Heart left ventricle (tissue), 16 donors: ENCODE data around the gene ALAD. TPM values are rescaled to one million over a fixed set of nuclear protein-coding genes. Genes with fewer than 3 reads are reported as not detected.

Experiments used
- ATAC-seq, 4 donors: fragments of 200-7000 bp; cut with Tn5 transposase; one replicate each; pipeline ENCODE4 v1.9.1; 2020 to 2022; ENCODE audit warnings: moderate library complexity in 4 of 4, mild to moderate bottlenecking in 3 of 4, moderate number of reproducible peaks in 1 of 4
- DNase-seq, 5 donors: peaks; one replicate each; pipeline ENCODE4 v3.0.0-alpha.2; 2020
- H3K27ac ChIP-seq, 12 donors: fragments of 200-600 bp; sonication (generic) in 4 of 12; one replicate each; pipeline versions ENCODE4 v1.5.0 to v1.8.0; 2016 to 2022; ENCODE audit warnings: mild to moderate bottlenecking in 2 of 12
- H3K27me3 ChIP-seq, 9 donors: fragments of 200-600 bp; sonication (generic) in 2 of 9; one replicate each; pipeline versions ENCODE4 v1.5.1 to v1.8.0; 2016 to 2022; ENCODE audit warnings: mild to moderate bottlenecking in 3 of 9
- H3K36me3 ChIP-seq, 9 donors: fragments of 200-600 bp; sonication (generic) in 2 of 9; one replicate each; pipeline versions ENCODE4 v1.5.0 to v1.8.0; 2018 to 2022; ENCODE audit warnings: mild to moderate bottlenecking in 2 of 9
- H3K4me1 ChIP-seq, 12 donors: fragments of 200-600 bp; sonication (generic) in 4 of 12; one replicate each; pipeline versions ENCODE4 v1.5.0 to v1.8.0; 2016 to 2022; ENCODE audit warnings: mild to moderate bottlenecking in 3 of 12
- H3K4me3 ChIP-seq, 12 donors: fragments of 200-600 bp; sonication (generic) in 4 of 12; one replicate each; pipeline versions ENCODE4 v1.5.0 to v1.8.0; 2017 to 2022; ENCODE audit warnings: mild to moderate bottlenecking in 9 of 12, moderate library complexity in 4 of 12
- H3K9me3 ChIP-seq, 12 donors: fragments of 200-600 bp; sonication (generic) in 4 of 12; one replicate each; pipeline versions ENCODE4 v1.5.0 to v1.8.0; 2016 to 2022; ENCODE audit warnings: mild to moderate bottlenecking in 1 of 12
- POLR2A ChIP-seq, 2 donors: fragments of 450-650 bp; IDR thresholded peaks; one replicate each; pipeline ENCODE4 v1.6.1; 2017; ENCODE audit warnings: antibody characterized with exemption in 2 of 2, mild to moderate bottlenecking in 2 of 2, moderate library complexity in 2 of 2
- WGBS, 4 donors: extraction: QIAGEN DNeasy Blood & Tissue Kit in 2 of 4; methylation state at CpG; one replicate each; pipeline versions ENCODE4 v1.1.5 to v1.1.7; 2013 to 2018; 5-methylcytosine and 5-hydroxymethylcytosine counted together
- intact Hi-C, 10 donors: fragments of 100-400 bp; cut with DNase I; formaldehyde crosslinking; loops; one replicate each; pipeline versions ENCODE4 v1.11.1 to v1.14.2; 2022
- polyA plus RNA-seq, 2 donors: library from polyadenylated mRNA; stranded (reverse); fragments of 200-250 nt; gene quantifications; one replicate each; pipeline ENCODE4 v1.2.3, GENCODE V29; 2013
- total RNA-seq, 9 donors: library from RNA; depleted of rRNA in 2 of 9; stranded (reverse); fragments of >200 nt in 2 of 9; fragmentation: NEBNext Ultra II Directional in 3 of 9; extraction: Animal tissue kit (Norgen Biotek cat#: 25700) in 3 of 9; gene quantifications; one replicate each; pipeline versions ENCODE4 v1.1.0 to v1.2.4, GENCODE V29; 2016 to 2023
- TF ChIP-seq, protein P1 (sequence below), 12 donors: fragments of 200-600 bp; sonication (generic) in 4 of 12; IDR thresholded peaks; one replicate each; pipeline versions ENCODE4 v1.5.0 to v1.8.0; 2018 to 2022; ENCODE audit warnings: antibody characterized with exemption in 12 of 12, mild to moderate bottlenecking in 5 of 12
- donor health status: ischemic (EF 13 %, LVEDD 7.1; RV severe dilation, severe dysfunction).
- donor health status: healthy with polysubstance abuse.
- donor health status: DM: no; HTN: yes; CAD: no.
- donor health status: DM: no; HTN: no; CAD: no.
- donor health status: ischemic (EF 25% LVEDD 6.9; RV normal size, moderate dysfunction).
- donor health status: ischemic (EF 25% LVEDD 5.7; RV mildly dilated, moderate dysfunction).
- donor health status: healthy.
- donor health status: DM: yes; HTN: yes; CAD: no.
- donor health status: ischemic (EF 35%, LVEDD 5.7; RV mildly dilated, moderate dysfunction).
- donor health status: nonischemic (EF 11% LVEDD 7.7; RV severe dilation, severe dysfunction).
- donor health status: DM: yes; HTN: yes; CAD: no.
- donor health status: PGD.
- donor health status: ischemic (EF 29% LVEDD 5.4; RV normal size, mild dysfunction).
- donor health status: nonischemic (EF 23%, LVEDD 6.1; RV moderate dilation, normal function).

Gene ALAD
- total and polyA plus RNA-seq, 11 donors, result 39.8 to 153 (median 85.6) TPM

DNA sequence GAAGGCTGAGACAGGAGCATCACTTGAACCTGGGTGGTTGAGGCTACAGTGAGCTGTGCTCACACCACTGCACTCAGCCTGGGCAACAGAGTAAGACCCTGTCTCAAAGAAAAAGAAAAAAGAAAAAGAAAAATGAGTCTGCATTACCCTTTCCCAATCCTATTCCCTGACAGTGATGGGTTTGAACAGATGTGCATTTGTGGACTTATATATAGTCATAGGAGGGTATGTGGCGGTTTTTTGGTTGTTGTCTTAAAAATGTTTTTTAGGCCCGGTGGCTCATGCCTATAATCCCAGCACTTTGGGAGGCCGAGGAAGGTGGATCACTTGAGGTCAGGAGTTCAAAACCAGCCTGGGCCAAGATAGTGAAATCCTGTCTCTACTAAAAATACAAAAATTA lies 37.7 kb downstream of the ALAD start:
- ATAC-seq, result no peak
- intact Hi-C loops, result no loop called here
- Histone ChIP-seq H3K27ac (no peak overlapping the region), H3K9me3 (no peaks in the 10 kb centered on the region), H3K36me3 (no peaks in the 10 kb centered on the region), H3K4me3 (no peak overlapping the region), H3K4me1 (peaks cover 0 to 7% (median 0%) of the 10 kb centered on the region in 12 donors), H3K27me3 (no peaks in the 10 kb centered on the region)
- TF ChIP-seq POLR2A (IDR thresholded peaks at IDR 0.05), result no peak
- TF ChIP-seq, protein P1, sequence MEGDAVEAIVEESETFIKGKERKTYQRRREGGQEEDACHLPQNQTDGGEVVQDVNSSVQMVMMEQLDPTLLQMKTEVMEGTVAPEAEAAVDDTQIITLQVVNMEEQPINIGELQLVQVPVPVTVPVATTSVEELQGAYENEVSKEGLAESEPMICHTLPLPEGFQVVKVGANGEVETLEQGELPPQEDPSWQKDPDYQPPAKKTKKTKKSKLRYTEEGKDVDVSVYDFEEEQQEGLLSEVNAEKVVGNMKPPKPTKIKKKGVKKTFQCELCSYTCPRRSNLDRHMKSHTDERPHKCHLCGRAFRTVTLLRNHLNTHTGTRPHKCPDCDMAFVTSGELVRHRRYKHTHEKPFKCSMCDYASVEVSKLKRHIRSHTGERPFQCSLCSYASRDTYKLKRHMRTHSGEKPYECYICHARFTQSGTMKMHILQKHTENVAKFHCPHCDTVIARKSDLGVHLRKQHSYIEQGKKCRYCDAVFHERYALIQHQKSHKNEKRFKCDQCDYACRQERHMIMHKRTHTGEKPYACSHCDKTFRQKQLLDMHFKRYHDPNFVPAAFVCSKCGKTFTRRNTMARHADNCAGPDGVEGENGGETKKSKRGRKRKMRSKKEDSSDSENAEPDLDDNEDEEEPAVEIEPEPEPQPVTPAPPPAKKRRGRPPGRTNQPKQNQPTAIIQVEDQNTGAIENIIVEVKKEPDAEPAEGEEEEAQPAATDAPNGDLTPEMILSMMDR (IDR thresholded peaks at IDR 0.05), result no peak
- WGBS, 4 donors, result 79 to 91% (median 84%) methylated on average over 3 of the region's 3 CpGs
- no peak for DNase-seq

DNA sequence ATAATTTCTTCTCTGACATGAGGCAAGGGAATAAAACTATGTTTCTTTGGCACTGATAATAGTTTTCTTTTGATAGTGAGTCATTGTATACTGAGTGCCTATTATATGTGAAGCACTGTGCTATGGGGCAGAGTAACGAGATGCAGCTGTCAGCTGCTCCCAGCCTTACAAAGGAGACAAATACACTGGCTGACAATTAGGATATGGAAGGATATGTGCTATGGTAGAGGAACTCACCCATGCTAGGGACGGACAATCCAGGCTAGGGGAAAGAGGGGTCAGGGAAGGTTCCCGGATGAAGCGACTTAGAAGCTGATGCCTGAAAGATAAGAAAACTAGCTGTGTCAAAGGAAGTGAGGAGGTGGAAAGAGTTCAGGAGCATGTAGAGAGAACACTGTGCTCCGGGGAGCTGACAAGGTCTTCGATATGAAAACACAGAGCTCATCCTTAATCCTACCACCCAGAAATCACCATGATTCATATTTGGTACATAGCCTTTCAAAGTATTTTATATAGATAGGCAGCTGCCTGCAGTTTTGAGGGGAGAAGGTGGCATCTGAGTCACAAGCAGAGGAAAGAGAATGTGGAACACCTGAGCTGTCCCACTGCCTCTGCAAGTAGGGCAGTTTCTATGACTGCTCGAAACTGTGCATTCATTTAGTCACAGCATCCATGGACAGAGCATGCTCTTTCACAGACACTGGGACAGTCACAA lies 39.6 kb downstream of the ALAD start:
- no peaks in the 10 kb centered on the region for H3K36me3 ChIP-seq
- TF ChIP-seq, protein P1 (IDR thresholded peaks at IDR 0.05), result no peak
- TF ChIP-seq POLR2A (IDR thresholded peaks at IDR 0.05), result no peak
- no peak overlapping the region for H3K4me3 ChIP-seq
- peaks cover 0 to 2% (median 0%) of the 10 kb centered on the region in 9 donors for H3K27me3 ChIP-seq
- H3K4me1 ChIP-seq, result peaks cover 0 to 7% (median 0%) of the 10 kb centered on the region in 12 donors
- no peak overlapping the region for H3K27ac ChIP-seq
- no peak for DNase-seq
- H3K9me3 ChIP-seq, result no peaks in the 10 kb centered on the region
- no peak for ATAC-seq
- 61 to 71% (median 65%) methylated on average over 7 of the region's 7 CpGs for WGBS, 4 donors
- intact Hi-C loops, result no loop called here

DNA sequence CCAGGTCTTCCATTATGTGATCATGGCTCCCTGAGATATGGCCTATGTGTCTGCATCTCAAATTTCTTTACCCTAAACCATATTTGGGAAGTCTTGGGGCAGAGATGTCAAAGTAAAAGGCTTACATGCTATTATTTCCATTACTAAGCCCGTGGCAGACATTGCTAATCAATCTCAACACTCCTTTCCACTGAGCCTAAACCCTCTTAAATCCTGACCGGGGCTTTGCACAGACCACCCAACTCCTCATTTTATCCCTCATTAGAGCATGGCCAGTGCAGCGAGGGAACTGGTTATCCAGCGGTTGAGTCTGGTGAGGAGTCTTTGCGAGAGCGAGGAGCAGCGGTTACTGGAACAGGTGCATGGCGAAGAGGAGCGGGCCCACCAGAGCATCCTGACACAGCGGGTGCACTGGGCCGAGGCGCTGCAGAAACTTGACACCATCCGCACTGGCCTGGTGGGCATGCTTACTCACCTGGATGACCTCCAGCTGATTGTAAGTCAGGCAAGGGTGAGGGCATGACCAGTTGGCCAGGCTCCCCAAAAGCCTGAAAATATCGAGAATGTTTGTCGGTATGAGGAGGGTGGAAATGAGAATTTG lies 40.7 kb downstream of the ALAD start:
- Histone ChIP-seq H3K9me3 (no peaks in the 10 kb centered on the region), H3K36me3 (no peaks in the 10 kb centered on the region), H3K27me3 (peaks cover 0 to 6% (median 0%) of the 10 kb centered on the region in 9 donors), H3K4me1 (peaks cover 0 to 6% (median 0%) of the 10 kb centered on the region in 12 donors), H3K27ac (no peak overlapping the region), H3K4me3 (no peak overlapping the region)
- ATAC-seq (no peak), DNase-seq (no peak)
- intact Hi-C loops, result no loop called here
- TF ChIP-seq, protein P1 (IDR thresholded peaks at IDR 0.05), result no peak
- 88 to 91% (median 89%) methylated on average over 15 of the region's 15 CpGs for WGBS, 4 donors

DNA sequence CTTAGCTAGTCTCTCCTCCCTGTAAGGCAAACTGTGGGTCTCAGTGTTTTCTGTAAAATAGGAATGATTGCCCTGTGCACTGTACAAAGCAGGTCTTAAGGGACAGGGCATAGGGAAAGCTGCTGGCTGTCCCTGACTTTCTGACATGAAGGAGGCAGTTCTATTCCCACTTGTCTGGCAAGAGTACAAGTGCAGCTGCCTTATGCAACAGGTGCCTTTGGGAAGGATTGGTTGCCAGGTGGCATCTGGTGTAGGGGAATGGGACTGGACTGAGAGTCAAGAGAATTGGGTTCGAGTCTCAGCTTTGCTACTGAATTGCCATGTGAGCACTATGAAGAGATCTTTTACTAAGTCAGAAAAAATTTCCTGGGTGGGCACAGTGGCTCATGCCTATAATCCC lies 41.7 kb downstream of the ALAD start:
- H3K9me3 ChIP-seq, result no peaks in the 10 kb centered on the region
- H3K27ac ChIP-seq, result no peak overlapping the region
- intact Hi-C loops, result no loop called here
- WGBS, 4 donors, result 75 to 98% (median 79%) methylated on average over 1 of the region's 1 CpG
- ATAC-seq (peak; percentile 22 to 72 (median 65)), DNase-seq (no peak)
- TF ChIP-seq, protein P1 (IDR thresholded peaks at IDR 0.05), result no peak
- no peak for TF ChIP-seq POLR2A (IDR thresholded peaks at IDR 0.05)
- H3K27me3 ChIP-seq, result peaks cover 0 to 6% (median 0%) of the 10 kb centered on the region in 9 donors
- no peaks in the 10 kb centered on the region for H3K36me3 ChIP-seq
- no peaks in the 10 kb centered on the region for H3K4me1 ChIP-seq
- H3K4me3 ChIP-seq, result no peak overlapping the region
